Fibroblast of the conjunctiva (primary cell): ENCODE measurements around the gene KIAA1755.

Source experiments
- DNase-seq: peaks from one replicate; pipeline ENCODE4 v3.0.0-alpha.2; 2010; ENCODE audit warnings: low read depth

The KIAA1755 gene

GRCh38 chr20:38260378-38261053 is at the start of gene KIAA1755:
TSS of gene KIAA1755 (minus strand) at chr20:38260735. CDS start at chr20:38260500, 235 bp downstream.
- no peak for DNase-seq

- DNase-seq = no peak
Measured at GRCh38 chr20:38308447-38308846, 47.9 kb upstream of the KIAA1755 start.

GRCh38 chr20:38308047-38308438 is 47.5 kb upstream of the KIAA1755 start:
- no peak for DNase-seq

DNA sequence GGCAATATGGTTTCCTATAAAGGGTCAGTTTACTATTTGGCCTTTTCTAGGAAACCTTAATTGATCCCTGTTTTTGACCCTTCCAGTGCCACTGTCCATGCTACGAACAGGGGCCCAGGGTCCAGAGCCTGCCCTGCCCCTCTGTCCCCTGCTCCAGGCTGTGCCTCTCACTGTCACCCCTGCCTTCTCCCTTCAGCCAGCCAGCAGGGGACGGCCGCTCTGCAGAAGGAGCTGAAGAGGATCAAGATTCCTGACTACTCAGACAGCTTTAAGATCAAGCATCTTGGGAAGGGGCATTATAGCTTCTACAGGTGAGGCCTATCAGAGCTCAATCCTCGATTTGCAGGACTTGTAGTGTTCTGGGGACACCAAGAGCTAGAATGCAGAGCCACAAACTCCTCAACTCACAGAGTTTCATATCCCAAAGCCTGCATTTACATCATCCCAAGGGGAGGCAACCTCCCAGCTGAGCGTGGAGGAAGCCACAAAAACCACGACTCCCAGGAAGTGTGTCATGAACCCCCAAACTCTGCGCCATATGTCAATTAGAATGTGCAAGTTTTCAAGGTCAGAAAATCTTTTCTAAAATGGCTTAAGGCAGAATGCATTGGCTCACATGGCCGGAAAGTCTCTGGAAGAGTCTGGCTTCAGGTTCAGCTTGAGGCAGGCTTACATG is 47.0 kb upstream of the KIAA1755 start:
- no peak for DNase-seq

DNA sequence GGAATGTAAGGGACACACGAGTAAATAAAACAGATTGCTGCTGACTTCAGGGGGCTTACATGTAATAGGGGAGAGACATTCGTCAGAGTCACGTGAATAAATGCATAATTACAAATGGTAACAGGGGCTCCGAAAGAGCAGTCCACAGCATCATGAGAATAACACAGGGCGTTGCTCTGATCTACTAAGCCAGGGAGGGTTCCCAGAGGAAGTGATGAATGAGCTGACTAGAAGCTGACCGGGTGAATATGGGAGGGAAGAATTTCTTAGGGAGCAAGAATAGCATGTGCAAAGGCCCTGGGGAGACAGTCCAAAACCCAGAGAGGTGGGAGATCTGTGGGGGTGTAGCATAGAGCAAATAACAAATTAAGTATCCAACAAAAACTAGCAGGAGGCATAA is 45.8 kb upstream of the KIAA1755 start:
- DNase-seq = no peak

DNA sequence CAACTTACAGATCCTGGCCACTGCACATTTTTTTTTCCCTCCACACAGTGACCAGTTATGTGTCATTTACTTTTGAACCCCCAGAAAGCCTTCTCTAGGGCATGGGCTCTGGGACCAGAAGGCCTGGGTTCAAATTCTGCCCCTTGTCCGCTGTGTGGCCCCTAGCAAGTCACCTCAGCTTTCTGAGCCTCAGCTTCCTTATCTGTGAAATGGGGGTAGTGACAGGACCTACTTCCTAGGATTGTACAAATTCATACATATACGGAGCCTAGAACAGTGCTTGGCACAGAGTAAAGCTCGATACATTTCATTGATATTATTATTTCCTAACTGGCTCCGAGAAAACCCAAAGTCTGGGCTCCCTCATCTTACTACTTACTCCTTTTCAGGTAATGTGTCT is 45.0 kb upstream of the KIAA1755 start:
- no peak for DNase-seq

DNA sequence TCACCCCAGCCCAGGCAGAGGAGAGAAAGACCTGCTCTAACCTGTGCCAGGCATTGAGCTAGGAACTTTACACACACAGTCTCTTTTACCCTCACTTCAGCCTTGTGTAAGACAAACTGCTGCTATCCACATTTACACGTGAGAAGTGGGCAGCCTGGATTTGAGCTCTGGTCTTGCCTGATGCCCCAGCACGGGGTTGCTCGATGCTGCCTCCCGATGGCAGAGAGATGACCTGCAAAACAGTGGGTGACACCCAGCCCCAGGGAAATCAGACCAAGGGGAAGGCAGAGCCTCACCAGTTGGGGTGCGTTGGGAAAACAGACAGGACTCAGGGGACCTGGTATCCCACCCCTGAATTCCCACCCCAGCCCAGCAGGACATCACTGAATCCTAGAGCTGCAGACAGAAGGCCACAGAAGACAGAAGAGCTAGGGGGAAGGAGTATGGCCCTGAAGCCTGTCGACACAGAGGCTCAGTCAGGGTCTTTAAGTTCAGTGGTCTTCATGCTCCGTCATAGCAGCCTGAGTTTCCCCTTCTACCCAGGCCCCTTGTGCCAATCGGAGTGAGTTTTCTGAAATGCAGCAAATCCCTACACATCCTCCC is 44.4 kb upstream of the KIAA1755 start:
- no peak for DNase-seq

- DNase-seq = no peak
Measured at GRCh38 chr20:38303908-38304379, 43.4 kb upstream of the KIAA1755 start, which contains the start of gene BPI. TSS of gene BPI (plus strand) at chr20:38304156. CDS start at chr20:38304224, 68 bp downstream.

DNA sequence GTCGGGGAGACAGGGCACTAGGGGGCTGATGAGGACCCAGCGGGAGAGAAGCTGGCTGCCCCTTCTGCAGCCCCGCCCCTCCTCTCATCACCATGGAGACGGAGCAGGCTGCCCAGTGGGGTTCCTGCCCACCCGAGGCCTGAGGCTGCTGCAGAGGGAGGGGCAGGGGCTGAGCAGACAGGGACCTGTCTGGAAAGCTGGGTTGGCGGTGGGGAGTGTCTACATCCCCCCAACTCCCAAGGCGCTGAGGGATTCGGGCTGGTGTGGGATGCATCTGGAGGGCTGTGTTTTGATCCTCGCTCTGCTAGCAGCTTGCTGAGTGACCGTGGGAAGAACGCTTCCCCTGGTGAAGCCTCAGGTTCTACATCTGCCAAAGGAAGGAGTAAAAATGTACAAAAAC is 42.3 kb upstream of the KIAA1755 start:
- no peak for DNase-seq

GRCh38 chr20:38301309-38301708 is 40.8 kb upstream of the KIAA1755 start:
- DNase-seq = no peak

DNA sequence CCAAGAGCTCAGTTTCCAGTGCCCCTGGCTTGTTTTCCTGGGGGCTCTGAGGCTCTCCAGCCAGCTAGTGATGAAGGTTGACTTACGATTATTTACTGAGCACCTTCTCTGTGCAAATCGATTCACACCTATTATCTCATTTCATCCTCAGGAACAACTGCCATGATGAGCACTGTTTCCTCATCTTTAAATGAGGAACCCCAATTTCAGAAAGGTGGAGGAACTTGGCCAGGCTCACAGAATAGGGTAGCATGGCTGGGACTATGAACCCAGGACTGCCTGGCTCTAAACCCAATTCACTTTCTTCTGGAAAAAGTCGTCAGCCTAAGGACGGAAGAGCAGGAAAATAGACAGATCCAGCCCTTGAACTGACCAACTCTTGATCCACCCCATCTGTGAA is 39.9 kb upstream of the KIAA1755 start:
- no peak for DNase-seq

DNA sequence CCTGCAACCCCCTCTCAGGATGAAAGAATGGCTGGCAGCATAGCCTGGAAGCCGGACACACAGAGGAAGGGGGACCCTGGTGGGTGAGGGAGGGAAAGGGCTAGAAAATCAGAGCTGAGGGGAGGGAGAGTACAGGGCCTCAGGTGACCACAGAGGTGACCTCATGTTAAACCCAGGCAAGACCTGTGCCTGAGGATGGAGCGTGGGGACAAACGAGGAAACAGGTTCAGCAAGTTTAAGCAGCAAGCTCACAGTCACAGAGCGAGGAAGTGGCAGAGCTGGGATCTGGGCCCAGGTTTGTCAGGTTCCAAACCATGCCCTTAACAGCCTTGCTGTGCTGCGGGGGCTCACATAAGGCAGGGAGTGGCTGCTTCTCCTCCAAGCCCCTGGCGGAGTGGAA is 39.4 kb upstream of the KIAA1755 start:
- DNase-seq = no peak

DNA sequence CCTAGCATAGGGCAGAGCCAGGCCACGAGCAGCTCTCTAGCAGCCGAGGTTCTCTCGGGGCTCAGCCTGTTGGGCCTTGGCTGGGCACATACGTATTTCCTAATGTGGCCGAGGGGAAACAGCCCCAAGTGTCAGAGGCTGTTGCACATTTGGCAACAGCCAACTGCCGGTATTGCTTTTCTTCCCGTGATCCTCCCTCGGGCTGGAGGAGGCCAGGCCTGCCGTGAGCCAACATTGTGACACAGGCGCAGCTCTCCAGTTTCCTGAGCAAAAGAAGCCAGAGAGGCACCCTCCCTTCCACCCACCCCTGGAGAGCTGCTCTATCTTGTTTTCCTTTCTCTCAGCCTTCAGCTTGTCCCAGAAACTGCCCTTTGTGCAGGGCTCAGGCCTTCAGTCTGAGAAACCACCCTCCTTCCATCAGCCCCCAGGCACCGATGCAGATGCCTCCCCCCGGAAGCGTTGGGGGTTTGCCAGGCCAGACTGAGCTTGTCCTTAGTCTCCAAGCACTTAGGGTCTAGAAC is 38.3 kb upstream of the KIAA1755 start:
- DNase-seq = peak; percentile 35

DNA sequence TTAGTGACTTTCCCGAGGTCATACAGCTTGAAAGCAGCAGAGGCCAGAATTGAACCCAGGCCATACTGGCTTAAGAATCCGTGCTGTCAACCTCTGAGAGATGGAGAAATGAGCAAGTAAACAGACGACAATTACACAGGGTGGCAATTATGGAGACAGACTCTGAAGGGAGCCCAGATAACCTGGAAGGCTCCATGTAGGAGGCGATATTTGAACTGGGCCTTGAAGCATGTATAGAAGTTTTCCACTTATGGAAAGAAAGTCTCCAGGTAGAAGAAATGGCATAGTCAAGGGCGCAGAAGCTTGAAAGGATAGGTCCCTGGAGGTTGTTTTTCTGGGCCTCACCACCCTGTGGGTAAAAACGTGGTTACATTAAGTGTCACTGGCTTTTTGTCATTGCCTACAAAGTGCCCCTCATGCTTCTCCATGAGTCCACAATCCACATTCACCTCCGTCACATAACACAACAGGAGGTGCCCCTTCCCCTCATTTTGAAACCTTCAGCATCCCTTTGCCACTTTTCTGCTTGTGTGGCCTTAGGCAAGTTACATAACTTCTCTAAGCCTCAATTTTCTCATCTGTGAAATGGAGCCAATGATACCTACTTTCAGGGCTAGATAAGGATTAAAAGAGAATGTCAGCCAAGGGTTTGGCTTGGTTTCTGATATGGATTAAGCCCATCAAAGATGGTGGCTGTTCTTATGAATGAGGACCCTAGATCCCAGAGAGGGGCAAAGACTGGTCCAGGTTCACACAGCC is 37.6 kb upstream of the KIAA1755 start:
- no peak for DNase-seq

DNA sequence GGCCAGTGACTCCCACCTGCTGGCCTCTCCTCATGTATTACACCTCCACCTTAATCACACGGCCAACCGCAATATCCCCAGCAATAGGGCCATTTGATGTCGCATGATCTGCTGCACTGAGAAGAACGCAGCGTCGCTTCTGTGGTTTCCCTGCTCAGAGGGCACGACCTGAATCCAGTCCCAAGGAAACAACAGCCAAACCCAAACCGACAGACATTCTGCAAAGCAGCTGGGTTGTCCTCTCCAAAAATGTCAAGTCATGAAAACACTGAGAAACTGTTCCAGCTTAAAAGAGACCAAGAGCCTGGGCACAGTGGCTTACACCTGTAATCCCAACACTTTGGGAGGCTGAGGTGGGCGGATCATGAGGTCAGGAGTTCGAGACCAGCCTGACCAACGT is 35.9 kb upstream of the KIAA1755 start:
- no peak for DNase-seq

- no peak for DNase-seq
Measured at GRCh38 chr20:38295811-38296210, 35.3 kb upstream of the KIAA1755 start.

DNA sequence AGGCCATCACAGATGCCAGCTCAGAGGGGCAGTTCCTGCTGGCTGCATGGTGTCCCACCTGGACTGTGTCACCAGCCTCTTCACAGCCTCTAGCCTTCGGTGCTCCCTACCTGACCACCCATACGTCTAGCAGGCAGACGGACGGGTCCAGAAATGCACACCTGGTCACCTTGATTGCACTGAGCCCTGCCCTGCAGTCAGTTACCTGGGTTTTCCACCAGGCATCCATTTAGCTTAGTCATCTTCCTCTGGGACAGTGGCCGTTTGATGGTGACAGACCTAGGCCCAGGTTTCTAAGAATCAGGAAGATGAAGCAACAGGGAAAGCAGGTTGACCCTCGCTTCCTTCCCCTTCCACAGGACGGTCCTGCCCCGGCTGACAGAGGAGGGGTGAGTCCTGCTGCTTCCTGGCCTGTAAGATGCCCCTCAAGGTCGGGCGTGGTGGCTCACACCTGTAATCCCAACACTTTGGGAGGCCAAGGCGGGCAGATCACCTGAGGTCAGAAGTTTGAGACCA is 33.6 kb upstream of the KIAA1755 start:
- no peak for DNase-seq

DNA sequence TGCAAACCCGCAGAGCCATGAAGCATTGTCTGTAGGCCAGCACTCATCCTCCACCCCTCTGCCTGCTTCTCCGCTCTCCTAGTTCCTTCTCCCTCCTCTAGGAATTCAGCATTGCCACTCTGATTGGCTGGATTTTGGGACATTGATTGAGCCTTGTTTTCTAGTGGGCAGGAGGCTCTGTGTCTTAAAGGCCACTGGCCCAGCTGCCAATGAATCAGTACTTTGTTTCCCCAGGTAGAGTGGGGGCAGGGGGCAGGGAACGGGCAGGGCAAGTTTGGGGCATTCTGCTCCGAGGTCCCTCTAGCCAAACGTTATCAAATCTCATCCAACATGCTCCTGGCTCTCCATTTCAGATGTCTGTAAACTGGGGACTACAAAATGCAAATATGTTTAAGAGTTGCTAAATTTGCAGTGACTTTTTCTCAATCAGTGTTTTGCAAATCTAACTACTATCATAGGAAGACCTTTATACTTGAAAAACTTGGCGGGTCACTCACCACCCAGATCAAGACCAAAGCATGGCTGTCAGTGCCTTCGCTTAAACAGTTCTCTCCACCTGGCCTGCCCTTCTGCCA is 33.0 kb upstream of the KIAA1755 start:
- no peak for DNase-seq

DNA sequence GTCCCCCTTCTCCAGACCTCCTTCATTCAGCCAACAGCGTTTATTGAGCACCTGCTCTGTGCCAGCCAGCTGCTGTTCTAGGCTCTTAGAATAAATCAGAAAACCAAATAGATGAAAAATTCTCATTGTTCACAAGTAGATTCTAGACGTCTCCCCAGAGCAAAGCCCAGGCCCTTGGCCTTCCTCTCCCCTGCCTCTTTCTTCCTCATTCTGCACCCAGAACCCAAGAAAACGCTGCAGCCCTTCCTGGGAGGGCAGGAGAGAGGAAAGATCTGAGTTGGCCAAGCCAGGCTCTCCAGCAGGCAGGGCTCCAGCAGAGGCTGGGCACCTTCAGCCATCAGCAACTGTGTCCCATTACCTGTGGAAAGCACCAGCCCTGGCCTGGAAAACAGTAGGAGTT is 31.4 kb upstream of the KIAA1755 start:
- no peak for DNase-seq

- peak; percentile 29 for DNase-seq
Measured at GRCh38 chr20:38290829-38291814, 30.6 kb upstream of the KIAA1755 start.
